ENCODE measurements around the gene HSPA4.
"Not testable (repeated sequence)": the region's sequence is repeated elsewhere in the genome, so short reads cannot be mapped to it uniquely, and the experiment has no call there.

HSPA4 gene

DNA sequence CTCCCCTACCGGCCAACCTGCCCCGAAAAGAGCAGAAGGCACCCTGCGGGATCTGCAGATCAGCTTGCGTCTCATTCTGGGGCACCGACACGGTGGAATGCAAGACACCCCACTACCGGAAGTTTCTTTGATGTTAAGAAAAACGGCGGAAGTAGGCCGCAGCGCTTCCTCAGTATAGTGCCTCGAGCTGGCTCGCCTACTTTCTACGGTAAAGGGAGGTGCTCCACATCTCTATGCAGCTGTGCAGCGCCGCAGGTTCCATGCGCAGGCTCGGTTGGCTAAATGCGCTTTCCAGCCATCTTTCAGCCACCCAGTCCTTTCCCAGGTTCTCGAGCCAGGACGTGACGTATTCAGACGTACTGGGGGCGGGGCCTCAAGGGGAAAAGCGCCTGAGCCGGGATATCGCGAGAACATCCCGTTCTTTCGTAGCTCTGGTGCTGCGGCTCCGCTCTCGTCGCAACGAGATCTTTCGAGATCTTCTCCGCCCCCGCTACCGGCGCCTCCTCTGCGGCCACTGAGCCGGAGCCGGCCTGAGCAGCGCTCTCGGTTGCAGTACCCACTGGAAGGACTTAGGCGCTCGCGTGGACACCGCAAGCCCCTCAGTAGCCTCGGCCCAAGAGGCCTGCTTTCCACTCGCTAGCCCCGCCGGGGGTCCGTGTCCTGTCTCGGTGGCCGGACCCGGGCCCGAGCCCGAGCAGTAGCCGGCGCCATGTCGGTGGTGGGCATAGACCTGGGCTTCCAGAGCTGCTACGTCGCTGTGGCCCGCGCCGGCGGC, at the start of gene HSPA4:
Gene HSPA4 (plus strand): TSS at position 472 of the 775 bp plus-strand sequence. CDS start 238 bp downstream, at position 710.
- DNase-seq: peak; percentile 82

GRCh38 chr5:133006653-133007052, 45.2 kb upstream of the HSPA4 start:
- DNase-seq: no peak

DNA sequence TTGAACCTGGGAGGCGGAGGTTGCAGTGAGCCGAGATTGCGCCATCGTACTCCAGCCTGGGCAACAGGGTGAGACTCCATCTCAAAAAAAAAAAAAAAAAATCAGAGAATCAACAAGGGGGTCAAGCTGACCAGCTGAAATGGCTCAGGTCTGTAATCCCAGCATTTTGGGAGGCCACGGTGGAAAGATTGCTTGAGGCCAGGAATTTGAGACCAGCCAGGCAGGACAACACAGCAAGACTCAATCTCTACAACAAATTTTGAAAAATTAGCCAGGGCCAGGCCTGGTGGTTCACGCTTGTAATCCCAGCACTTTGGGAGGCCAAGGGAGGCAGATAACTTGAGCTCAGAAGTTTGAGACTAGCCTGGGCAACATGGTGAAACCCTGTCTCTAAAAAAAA, 43.4 kb upstream of the HSPA4 start:
- DNase-seq: not testable (repeated sequence)

- DNase-seq: no peak
These were observed 36.3 kb upstream of the HSPA4 start for GRCh38 chr5:133015466-133015865.

DNA sequence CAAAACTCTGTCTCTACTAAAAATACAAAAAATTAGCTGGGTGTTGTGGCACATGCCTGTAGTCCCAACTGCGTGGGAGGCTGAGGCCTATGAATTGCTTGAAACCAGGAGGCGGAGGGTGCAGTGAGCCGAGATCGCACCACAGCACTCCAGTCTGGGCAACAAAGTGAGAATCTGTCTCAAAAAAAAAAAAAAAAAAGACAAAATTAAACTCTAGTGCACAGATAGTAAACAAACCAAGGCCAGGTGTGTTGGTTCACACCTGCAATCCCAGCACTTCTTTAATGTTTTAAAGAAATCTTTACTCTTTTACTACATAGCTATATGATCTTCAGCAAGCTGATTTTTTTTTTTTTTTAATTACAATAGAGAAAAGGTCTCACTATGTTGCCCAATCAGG, 33.8 kb upstream of the HSPA4 start:
- no peak for DNase-seq

DNA sequence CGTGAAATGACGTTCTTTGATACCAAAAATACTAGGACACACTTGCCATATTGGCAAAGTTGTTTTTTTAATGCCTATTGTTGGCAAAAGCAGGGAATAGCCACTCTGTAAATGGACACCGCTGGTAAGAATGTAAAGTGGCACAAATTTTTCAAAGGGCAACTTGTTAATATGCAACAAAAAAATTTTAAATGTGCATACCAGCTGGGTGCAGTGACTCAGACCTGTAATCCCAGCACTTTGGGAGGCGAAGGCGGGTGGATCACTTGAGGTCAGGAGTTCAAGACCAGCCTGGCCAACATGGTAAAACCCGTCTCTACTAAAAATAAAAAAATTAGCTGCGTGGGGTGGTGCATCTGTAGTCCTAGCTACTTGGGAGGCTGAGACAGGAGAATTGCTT, 32.3 kb upstream of the HSPA4 start:
- not testable (repeated sequence) for DNase-seq

GRCh38 chr5:133025804-133026663, 25.8 kb upstream of the HSPA4 start, which contains the start of gene ZCCHC10:
ZCCHC10 (minus strand) TSS chr5:133026549; CDS start chr5:133026537, 12 bp downstream.
- DNase-seq: peak; percentile 56

DNA sequence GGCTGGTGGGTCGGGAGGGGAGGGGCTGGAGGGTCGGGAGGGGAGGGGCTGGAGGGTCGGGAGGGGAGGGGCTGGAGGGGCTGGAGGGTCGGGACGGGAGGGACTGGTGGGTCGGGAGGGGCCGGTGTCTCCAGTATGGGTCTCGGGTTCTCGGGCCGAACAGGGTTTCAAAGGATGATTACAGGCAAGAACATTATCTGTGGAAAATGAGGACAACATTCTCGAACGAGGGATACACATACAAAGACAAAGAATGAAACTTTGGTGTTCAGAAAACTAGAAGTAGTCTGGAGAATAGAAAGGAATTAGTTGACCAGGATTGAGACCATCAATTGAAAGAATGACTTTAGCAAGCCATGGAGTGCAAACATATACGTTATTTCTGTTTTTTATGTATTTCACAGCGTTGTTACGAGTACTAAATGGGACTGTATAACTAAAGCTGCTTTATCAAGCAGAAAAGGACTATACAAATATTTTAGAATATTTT, 25.1 kb upstream of the HSPA4 start:
- DNase-seq: no peak

DNA sequence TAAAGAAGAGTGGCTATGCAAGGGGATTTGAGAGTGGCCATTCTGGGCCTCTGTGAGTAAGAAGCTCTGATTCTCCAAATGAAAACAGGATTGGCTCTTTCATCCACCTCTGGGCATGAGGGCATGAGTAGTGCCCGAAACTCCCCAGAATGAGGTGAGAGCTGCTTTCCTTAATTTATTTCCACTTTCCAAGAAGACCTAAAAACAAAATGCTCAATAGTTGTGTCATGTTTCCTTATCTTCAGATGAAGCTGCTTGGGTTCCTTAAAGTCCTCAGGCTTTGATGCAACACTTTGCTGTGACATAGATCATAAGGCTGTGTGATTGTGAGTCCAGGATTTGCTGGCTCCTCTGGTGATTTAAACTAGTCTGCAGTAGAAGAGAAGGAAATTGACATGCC, 22.4 kb upstream of the HSPA4 start:
- no peak for DNase-seq

DNA sequence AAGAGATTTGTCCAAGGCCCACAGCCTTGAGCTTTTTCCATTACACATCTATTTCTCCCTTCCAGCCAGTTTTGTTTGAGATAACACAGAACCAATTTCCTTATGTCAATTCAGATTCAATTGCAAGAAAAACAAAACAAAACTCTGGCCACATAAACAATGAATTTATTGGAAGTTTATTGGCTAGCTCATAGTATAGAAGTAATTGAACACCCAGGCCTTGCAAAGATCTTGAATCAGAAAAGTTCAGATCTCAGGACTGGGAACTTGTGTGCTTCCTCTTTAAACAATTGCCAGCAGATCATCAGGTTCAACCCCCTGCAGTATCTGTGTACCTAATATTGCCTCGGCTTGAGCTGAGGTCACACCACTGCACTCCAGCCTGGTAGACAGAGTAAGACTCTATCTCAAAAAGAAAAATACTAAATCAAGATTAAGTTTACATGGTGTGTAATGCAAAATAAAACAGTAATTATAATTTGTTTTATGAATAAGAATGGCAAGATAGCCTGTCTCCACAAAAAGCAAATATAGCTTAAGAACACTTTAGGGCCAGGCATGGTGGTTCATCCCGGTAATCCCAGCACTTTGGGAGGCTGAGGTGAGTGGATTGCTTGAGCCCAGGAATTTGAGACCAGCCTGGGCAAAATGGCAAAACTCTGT, 21.3 kb upstream of the HSPA4 start:
- DNase-seq: no peak

DNA sequence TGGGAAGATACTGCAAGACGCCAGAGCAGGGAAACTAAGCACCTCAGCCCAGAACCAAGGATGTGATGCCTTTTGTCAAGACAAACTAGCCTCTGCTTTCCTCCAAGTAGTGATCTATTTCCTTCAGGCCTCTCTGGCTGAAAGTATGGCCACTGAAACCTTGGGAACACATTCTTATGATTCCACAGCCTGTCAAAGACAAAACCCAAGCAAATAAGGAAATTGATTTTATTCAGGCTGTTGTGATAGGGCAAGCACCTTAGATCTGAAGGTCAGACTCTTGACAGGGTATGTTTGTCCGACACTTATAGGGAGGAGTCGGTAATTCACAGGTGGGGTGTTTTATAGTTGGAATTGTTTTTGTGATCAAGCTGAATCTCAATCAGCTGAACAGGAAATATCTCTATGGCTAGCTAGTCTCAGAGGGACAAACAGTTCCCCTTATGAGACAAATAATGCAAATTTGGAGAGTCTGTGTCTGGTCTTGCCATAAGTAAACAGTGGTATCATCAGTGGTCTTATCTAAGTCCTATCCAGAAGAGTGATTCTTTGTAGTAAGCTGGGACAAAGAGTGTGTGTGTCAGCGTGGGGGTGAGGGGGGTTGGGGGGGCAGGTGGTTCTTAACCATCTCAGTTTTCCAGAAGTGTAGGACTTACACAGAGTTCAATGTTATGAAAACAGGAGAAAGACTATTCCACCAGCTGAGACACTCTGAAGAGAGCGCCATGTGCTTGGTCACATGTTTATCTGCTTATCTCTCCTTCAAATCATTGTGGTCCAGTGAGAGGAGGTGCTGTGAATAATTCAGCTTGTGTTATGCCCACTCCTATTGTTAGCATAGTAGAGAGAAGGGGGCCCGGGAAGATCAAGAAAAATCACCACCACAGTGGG, 18.7 kb upstream of the HSPA4 start:
- DNase-seq: no peak

DNA sequence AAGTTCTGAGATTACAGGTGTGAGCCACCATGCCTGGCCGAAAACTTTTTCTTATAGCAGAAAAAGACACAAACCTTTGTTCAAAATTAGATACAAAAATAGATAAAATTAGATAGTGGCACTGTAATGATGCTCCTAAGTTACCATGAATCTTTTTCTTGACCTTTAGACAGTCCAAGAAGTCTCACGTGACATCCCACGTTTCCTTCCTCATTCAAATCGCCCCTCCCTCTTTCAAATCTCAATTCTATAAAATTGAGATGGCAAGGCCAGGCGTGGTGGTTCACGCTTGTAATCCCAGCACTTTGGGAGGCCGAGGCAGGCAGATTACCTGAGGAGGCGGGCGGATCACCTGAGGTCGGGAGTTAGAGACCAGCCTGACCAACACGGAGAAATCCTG, 17.7 kb upstream of the HSPA4 start:
- no peak for DNase-seq

GRCh38 chr5:133035224-133035623, 16.6 kb upstream of the HSPA4 start:
- no peak for DNase-seq

GRCh38 chr5:133036677-133037076, 15.1 kb upstream of the HSPA4 start:
- not testable (repeated sequence) for DNase-seq

- DNase-seq: no peak
These were observed 10.5 kb upstream of the HSPA4 start for GRCh38 chr5:133041157-133041784.

DNA sequence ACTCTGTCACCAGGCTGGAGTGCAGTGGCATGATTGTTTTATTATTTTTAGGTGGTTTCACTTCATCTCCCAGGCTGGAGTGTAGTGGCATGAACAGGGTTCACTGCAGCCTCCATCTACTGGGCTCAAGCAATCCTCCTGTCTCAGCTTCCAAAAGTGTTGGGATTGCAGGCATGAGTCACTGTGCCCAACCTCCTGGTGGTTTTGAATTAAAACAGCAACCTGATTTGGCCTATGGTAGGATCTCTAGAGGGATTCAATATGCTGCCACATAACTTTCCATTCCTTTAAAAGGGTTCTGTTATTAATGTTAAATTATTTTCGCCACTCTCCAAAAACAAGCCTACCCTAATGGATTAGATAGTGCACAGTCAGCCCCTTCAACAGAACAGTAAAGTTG, 9.9 kb upstream of the HSPA4 start:
- DNase-seq: no peak

DNA sequence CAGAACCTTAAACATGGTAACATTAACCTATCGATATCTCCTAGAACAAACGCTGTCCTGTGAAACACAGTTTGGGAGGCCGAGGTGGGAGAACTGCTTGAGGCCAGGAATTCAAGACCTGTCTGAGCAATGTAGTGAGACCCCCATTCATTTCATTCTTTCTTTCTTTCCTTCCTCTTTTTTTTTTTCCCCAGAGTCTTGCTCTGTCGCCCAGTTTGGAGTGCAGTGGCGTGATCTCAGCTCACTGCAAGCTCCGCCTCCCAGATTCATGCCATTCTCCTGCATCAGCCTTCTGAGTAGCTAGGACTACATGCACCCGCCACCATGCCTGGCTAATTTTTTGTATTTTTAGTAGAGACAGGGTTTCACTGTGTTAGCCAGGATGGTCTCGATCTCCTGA, 5.3 kb upstream of the HSPA4 start:
- not testable (repeated sequence) for DNase-seq

DNA sequence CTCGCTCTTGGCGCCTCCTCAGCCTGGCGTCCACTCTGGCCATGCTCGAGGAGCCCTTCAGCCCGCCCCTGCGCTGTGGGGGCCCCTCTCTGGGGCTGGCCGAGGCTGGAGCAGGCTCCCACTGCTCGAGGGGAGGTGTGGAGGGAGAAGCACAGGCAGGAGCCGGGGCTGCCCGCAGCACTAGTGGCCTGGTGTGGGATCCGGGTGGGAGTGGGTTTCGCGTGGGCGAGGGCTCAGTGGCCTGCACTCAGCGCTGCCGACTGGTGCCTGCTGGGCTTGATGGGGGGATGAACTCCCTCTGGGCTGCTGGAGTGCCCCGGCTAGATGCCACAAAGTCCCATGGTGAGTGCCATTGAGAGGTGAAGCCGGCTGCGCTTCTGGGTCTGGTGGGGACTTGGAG, 4.4 kb upstream of the HSPA4 start:
- no peak for DNase-seq

DNA sequence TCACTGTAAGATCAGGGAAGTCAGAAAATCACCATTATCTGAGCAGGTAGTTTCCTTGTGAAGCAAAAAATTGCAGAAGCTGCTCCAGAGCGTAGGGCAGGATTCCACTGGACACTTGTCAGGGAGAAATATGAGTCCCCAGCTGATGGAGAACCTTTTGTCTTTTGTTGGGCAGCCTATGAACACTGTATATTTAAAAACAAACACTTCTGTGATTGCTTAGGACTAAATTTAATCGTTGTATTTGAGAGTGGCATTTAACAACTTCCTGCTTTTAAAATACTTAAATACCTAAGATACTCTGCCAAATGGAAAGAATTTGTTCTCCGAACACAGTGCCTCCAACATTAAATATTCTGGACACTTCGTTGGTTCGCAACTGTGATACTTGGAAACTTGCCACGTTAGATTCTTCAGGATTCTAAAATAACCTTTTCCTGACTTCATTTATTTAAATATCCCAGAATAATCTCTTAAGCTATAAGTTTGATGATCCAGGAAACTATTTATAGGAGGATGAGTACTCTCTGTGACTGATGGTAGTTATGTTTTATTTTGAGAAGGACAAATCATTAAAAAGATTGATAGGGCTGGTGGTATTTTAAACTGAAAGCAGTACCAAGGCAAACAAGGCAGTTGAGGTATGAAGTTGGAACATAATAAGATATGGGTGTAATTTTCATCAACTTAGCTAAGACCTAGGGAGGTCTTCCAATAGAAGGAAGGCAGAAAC, 2.7 kb upstream of the HSPA4 start:
- no peak for DNase-seq

GRCh38 chr5:133049726-133050048, 2.1 kb upstream of the HSPA4 start:
- no peak for DNase-seq

- DNase-seq: no peak
These were observed 1.3 kb upstream of the HSPA4 start for GRCh38 chr5:133050521-133050920.

All from cortex of kidney (tissue), 1 donor.